ENCODE measurements around the gene NBEAL2.

Gene NBEAL2

DNA sequence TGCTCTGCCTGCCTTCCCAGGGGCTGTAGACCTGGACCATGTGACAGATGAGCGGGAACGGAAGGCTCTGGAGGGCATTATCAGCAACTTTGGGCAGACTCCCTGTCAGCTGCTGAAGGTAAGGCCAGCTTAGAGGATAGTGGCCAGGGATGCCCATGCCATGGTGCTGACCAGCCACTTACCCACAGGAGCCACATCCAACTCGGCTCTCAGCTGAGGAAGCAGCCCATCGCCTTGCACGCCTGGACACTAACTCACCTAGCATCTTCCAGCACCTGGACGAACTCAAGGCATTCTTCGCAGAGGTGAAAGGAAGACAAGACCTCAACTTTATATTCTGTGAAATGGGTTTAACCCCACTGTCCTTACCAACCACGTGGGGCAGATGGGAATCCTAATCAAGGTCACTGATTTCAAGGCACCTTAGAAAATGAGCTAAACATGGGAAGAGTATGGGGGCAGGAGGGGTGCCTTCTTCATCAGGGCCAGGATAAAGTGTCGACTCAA lies 26.7 kb downstream of the NBEAL2 start:
- CTCF ChIA-PET = interaction anchor here (0.7 to 1.2 kb wide), 2 partner anchors 8 to 294 kb away, joined by 3 to 5 read pairs; no protein-coding TSS in a partner anchor
- Histone ChIP-seq H3K4me3 (ENCODE audit: low read depth, low read length) (no peak overlapping the region), H3K9me3 (ENCODE audit: control insufficient read depth, insufficient read depth, low read depth, low read length) (no peaks in the 10 kb centered on the region), H3K36me3 (ENCODE audit: control insufficient read depth in 2 of 2, insufficient read depth in 1 of 2, low read length in 2 of 2) (peaks cover 0 to 67% of the 10 kb centered on the region in 2 experiments; a peak in 1 of 3 replicates), H3K27ac (ENCODE audit: extremely low read depth, low read depth, low read length) (no peak overlapping the region), H3K4me1 (ENCODE audit: control insufficient read depth, insufficient read depth, low read length) (no peaks in the 10 kb centered on the region)
- TF ChIP-seq HOXA7 (CRISPR knock-in tag; IDR thresholded peaks at IDR 0.05; ENCODE audit: borderline replicate concordance) (no peak), ZNF624 (tag by site-specific recombination; IDR thresholded peaks at IDR 0.05) (no peak), SP2 (tag by site-specific recombination; IDR thresholded peaks at IDR 0.05) (no peak), ZNF585B (tag by site-specific recombination; IDR thresholded peaks at IDR 0.05) (no peak), ZNF114 (tag by site-specific recombination; IDR thresholded peaks at IDR 0.05) (no peak), ZFP41 (tag by site-specific recombination; IDR thresholded peaks at IDR 0.05; ENCODE audit: borderline replicate concordance) (no peak), ZNF350 (tag by site-specific recombination; IDR thresholded peaks at IDR 0.05) (no peak), ZNF423 (tag by site-specific recombination; IDR thresholded peaks at IDR 0.05) (no peak), ZNF473 (tag by site-specific recombination; IDR thresholded peaks at IDR 0.05) (no peak), ZBTB17 (tag by site-specific recombination; IDR thresholded peaks at IDR 0.05) (no peak), ZNF138 (tag by site-specific recombination; IDR thresholded peaks at IDR 0.05; ENCODE audit: borderline replicate concordance) (no peak), ZNF521 (tag by site-specific recombination; IDR thresholded peaks at IDR 0.05) (no peak)
- TF ChIP-seq, protein P1, sequence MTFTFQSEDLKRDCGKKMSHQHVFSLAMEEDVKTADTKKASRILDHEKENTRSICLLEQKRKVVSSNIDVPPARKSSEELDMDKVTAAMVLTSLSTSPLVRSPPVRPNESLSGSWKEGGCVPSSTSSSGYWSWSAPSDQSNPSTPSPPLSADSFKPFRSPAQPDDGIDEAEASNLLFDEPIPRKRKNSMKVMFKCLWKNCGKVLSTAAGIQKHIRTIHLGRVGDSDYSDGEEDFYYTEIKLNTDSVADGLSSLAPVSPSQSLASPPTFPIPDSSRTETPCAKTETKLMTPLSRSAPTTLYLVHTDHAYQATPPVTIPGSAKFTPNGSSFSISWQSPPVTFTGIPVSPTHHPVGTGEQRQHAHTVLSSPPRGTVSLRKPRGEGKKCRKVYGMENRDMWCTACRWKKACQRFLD (tag by site-specific recombination; IDR thresholded peaks at IDR 0.05) = no peak
- POLR2A ChIA-PET = interaction anchor here (0.6 kb wide), 1 partner anchor 29 kb away, joined by 3 read pairs; no protein-coding TSS in a partner anchor

DNA sequence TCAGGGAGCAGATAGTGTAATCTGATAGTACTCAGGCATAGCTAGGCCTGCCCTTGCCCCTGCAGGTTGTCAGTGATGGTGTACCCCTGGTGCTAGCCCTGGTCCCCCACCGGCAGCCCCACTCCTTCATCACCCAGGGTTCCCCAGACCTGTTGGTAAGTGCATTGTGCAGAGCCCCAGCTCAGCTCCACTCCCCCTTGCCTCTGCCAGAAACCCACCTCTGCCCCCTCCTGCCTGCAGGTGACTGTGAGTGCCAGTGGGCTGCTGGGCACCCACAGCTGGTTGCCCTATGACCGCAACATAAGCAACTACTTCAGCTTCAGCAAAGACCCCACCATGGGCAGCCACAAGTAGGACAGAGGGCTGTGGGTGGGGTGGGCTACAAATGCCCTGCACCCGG lies 27.5 kb downstream of the NBEAL2 start:
- CTCF ChIA-PET = interaction anchor here (0.7 to 1.2 kb wide), 3 partner anchors 9 to 473 kb away, joined by 3 read pairs; no protein-coding TSS in a partner anchor
- Histone ChIP-seq H3K4me1 (ENCODE audit: control insufficient read depth, insufficient read depth, low read length) (no peaks in the 10 kb centered on the region), H3K27ac (ENCODE audit: extremely low read depth, low read depth, low read length) (no peak overlapping the region), H3K4me3 (ENCODE audit: low read depth, low read length) (no peak overlapping the region), H3K36me3 (ENCODE audit: control insufficient read depth in 2 of 2, insufficient read depth in 1 of 2, low read length in 2 of 2) (peaks cover 0 to 59% of the 10 kb centered on the region in 2 experiments; a peak in 1 of 3 replicates), H3K9me3 (ENCODE audit: control insufficient read depth, insufficient read depth, low read depth, low read length) (no peaks in the 10 kb centered on the region)
- POLR2A ChIA-PET = interaction anchor here (0.6 to 0.9 kb wide), 2 partner anchors 8 to 30 kb away, joined by 3 read pairs; no protein-coding TSS in a partner anchor
- TF ChIP-seq ZNF544 (tag by site-specific recombination; IDR thresholded peaks at IDR 0.05) (no peak), ZNF16 (tag by site-specific recombination; IDR thresholded peaks at IDR 0.05; ENCODE audit: low read depth) (no peak), TCF7L2 (IDR thresholded peaks at IDR 0.05; ENCODE audit: borderline replicate concordance, low read depth, low read length) (no peak), ZNF561 (tag by site-specific recombination; IDR thresholded peaks at IDR 0.05; ENCODE audit: borderline replicate concordance) (no peak), ZNF548 (tag by site-specific recombination; IDR thresholded peaks at IDR 0.05) (no peak), WT1 (tag by site-specific recombination; IDR thresholded peaks at IDR 0.05) (no peak), ZNF48 (tag by site-specific recombination; IDR thresholded peaks at IDR 0.05) (no peak), HIC1 (tag by site-specific recombination; IDR thresholded peaks at IDR 0.05) (no peak), ZSCAN30 (tag by site-specific recombination; IDR thresholded peaks at IDR 0.05) (no peak), ZNF501 (tag by site-specific recombination; IDR thresholded peaks at IDR 0.05) (no peak), KLF9 (tag by site-specific recombination; IDR thresholded peaks at IDR 0.05; ENCODE audit: low read depth) (no peak), KLF10 (tag by site-specific recombination; IDR thresholded peaks at IDR 0.05) (no peak), KLF7 (tag by site-specific recombination; IDR thresholded peaks at IDR 0.05; ENCODE audit: borderline replicate concordance) (no peak), ZBTB7A (tag by site-specific recombination; IDR thresholded peaks at IDR 0.05; ENCODE audit: low read depth) (no peak)
- TF ChIP-seq, protein P2, sequence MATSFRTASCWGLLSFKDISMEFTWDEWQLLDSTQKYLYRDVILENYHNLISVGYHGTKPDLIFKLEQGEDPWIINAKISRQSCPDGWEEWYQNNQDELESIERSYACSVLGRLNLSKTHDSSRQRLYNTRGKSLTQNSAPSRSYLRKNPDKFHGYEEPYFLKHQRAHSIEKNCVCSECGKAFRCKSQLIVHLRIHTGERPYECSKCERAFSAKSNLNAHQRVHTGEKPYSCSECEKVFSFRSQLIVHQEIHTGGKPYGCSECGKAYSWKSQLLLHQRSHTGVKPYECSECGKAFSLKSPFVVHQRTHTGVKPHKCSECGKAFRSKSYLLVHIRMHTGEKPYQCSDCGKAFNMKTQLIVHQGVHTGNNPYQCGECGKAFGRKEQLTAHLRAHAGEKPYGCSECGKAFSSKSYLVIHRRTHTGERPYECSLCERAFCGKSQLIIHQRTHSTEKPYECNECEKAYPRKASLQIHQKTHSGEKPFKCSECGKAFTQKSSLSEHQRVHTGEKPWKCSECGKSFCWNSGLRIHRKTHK (tag by site-specific recombination; IDR thresholded peaks at IDR 0.05) = no peak
- TF ChIP-seq, protein P3, sequence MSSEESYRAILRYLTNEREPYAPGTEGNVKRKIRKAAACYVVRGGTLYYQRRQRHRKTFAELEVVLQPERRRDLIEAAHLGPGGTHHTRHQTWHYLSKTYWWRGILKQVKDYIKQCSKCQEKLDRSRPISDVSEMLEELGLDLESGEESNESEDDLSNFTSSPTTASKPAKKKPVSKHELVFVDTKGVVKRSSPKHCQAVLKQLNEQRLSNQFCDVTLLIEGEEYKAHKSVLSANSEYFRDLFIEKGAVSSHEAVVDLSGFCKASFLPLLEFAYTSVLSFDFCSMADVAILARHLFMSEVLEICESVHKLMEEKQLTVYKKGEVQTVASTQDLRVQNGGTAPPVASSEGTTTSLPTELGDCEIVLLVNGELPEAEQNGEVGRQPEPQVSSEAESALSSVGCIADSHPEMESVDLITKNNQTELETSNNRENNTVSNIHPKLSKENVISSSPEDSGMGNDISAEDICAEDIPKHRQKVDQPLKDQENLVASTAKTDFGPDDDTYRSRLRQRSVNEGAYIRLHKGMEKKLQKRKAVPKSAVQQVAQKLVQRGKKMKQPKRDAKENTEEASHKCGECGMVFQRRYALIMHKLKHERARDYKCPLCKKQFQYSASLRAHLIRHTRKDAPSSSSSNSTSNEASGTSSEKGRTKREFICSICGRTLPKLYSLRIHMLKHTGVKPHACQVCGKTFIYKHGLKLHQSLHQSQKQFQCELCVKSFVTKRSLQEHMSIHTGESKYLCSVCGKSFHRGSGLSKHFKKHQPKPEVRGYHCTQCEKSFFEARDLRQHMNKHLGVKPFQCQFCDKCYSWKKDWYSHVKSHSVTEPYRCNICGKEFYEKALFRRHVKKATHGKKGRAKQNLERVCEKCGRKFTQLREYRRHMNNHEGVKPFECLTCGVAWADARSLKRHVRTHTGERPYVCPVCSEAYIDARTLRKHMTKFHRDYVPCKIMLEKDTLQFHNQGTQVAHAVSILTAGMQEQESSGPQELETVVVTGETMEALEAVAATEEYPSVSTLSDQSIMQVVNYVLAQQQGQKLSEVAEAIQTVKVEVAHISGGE (tag by site-specific recombination; conservative IDR thresholded peaks at IDR 0.05; ENCODE audit: low read depth) = no peak

All from HEK293 (cell line).